Adipocyte (in vitro differentiated cells): Measurements from ENCODE around the gene CLBA1.
"Not testable (repeated sequence)": the region's sequence is repeated elsewhere in the genome, so short reads cannot be mapped to it uniquely, and the experiment has no call there.

Experiments used
- DNase-seq: peaks from one replicate; pipeline ENCODE4 v3.0.0-alpha.2; 2015; ENCODE audit warnings: low read depth
- H3K27me3 ChIP-seq: replicated peaks from 2 replicates; pipeline ENCODE4 v1.7.0; 2013; ENCODE audit warnings: mild to moderate bottlenecking, low read length, moderate library complexity; ENCODE audit not compliant: control insufficient read depth, insufficient read depth
- H3K36me3 ChIP-seq: 2 replicates; pipeline ENCODE4 v1.7.0; 2013; ENCODE audit warnings: low read length, mild to moderate bottlenecking, moderate library complexity; ENCODE audit not compliant: control insufficient read depth, insufficient read depth, severe bottlenecking
- H3K4me1 ChIP-seq: 2 replicates; pipeline ENCODE4 v1.7.0; 2013; ENCODE audit warnings: mild to moderate bottlenecking, low read length, moderate library complexity; ENCODE audit not compliant: control insufficient read depth, insufficient read depth
- H3K4me3 ChIP-seq: 2 replicates; pipeline ENCODE4 v1.7.0; 2013; ENCODE audit warnings: mild to moderate bottlenecking, low read length, moderate library complexity
- H3K9ac ChIP-seq: 2 replicates; pipeline ENCODE4 v1.7.0; 2013; ENCODE audit warnings: mild to moderate bottlenecking, low read length, moderate library complexity
- H3K9me3 ChIP-seq: 2 replicates; pipeline ENCODE4 v1.7.0; 2013; ENCODE audit warnings: mild to moderate bottlenecking, low read length, moderate library complexity; ENCODE audit not compliant: control insufficient read depth

CLBA1 gene

GRCh38 chr14:104942586-104942985, 43.0 kb upstream of the CLBA1 start:
- no peak for DNase-seq
- Histone ChIP-seq H3K4me1 (no peaks in the 10 kb centered on the region), H3K4me3 (no peak overlapping the region), H3K9ac (no peak overlapping the region), H3K27me3 (no peaks in the 10 kb centered on the region), H3K9me3 (no peaks in the 10 kb centered on the region), H3K36me3 (peaks cover 2% of the 10 kb centered on the region)

GRCh38 chr14:104943216-104944015, 42.2 kb upstream of the CLBA1 start:
- DNase-seq, H3K36me3 ChIP-seq, H3K9me3 ChIP-seq, H3K4me3 ChIP-seq, H3K4me1 ChIP-seq, H3K27me3 ChIP-seq, H3K9ac ChIP-seq: not testable (repeated sequence)

- not testable (repeated sequence) for H3K9ac ChIP-seq, H3K4me1 ChIP-seq, H3K4me3 ChIP-seq, H3K27me3 ChIP-seq, H3K9me3 ChIP-seq, DNase-seq, H3K36me3 ChIP-seq
These were observed 41.6 kb upstream of the CLBA1 start for GRCh38 chr14:104944016-104944308.

GRCh38 chr14:104944436-104945205, 41.0 kb upstream of the CLBA1 start:
- H3K9me3 ChIP-seq, H3K4me1 ChIP-seq, H3K36me3 ChIP-seq, H3K4me3 ChIP-seq, H3K27me3 ChIP-seq, DNase-seq, H3K9ac ChIP-seq: not testable (repeated sequence)

- not testable (repeated sequence) for DNase-seq, H3K4me3 ChIP-seq, H3K9me3 ChIP-seq, H3K9ac ChIP-seq, H3K36me3 ChIP-seq, H3K27me3 ChIP-seq, H3K4me1 ChIP-seq
These were observed 40.3 kb upstream of the CLBA1 start for GRCh38 chr14:104945266-104945665.

- not testable (repeated sequence) for H3K9ac ChIP-seq, H3K36me3 ChIP-seq, H3K27me3 ChIP-seq, H3K4me1 ChIP-seq, DNase-seq, H3K9me3 ChIP-seq, H3K4me3 ChIP-seq
These were observed 39.3 kb upstream of the CLBA1 start for GRCh38 chr14:104945986-104946965.

- H3K36me3 ChIP-seq, H3K4me3 ChIP-seq, H3K9me3 ChIP-seq, DNase-seq, H3K27me3 ChIP-seq, H3K4me1 ChIP-seq, H3K9ac ChIP-seq: not testable (repeated sequence)
These were observed 38.4 kb upstream of the CLBA1 start for GRCh38 chr14:104947201-104947600.

DNA sequence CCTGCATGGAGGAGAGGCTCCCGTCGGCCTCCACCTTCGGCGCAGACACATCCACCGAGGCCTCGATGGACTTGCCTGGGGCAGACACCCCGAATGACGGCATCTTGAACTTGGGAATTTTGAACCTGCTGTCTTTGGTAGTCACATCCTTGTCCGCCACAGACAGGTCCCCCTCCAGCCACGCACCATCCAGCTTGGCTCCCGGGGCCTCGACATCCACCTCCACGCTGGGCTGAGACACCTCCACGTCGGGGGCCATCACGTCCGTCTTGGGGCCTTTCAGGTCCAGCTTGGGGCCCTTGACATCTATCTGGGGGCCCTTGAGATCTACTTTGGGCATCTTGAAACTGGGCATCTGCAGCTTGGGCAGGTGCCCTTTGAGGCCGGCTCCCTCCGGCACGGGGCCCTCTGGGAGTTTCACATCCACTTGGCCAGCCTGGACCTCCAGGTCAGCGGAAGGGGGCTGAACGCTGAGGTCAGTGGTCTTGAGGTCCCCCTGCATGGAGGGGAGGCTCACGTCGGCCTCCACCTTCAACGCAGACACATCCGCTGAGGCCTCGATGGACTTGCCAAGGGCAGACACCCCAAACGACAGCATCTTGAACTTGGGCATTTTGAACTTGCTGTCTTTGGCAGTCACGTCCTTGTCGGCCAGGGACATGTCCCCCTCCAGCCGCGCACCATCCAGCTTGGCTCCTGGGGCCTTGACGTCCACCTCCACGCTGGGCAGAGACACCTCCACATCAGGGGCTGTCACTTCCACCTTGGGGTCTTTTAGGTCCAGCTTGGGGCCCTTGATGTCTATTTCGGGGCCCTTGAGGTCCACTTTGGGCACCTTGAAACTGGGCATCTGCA, 37.5 kb upstream of the CLBA1 start:
- not testable (repeated sequence) for H3K4me1 ChIP-seq

GRCh38 chr14:104948736-104949031, 36.9 kb upstream of the CLBA1 start:
- no peak for DNase-seq
- H3K36me3 ChIP-seq: peaks cover 6% of the 10 kb centered on the region
- no peaks in the 10 kb centered on the region for H3K4me1 ChIP-seq
- H3K9ac ChIP-seq: no peak overlapping the region
- no peaks in the 10 kb centered on the region for H3K27me3 ChIP-seq
- H3K9me3 ChIP-seq: no peaks in the 10 kb centered on the region
- H3K4me3 ChIP-seq: no peak overlapping the region

More for the DNA sequence above, 37.5 kb upstream of the CLBA1 start:
- not testable (repeated sequence) for H3K9me3 ChIP-seq, H3K27me3 ChIP-seq, H3K9ac ChIP-seq, H3K36me3 ChIP-seq, H3K4me3 ChIP-seq, DNase-seq

GRCh38 chr14:104949406-104949955, 36.1 kb upstream of the CLBA1 start:
- not testable (repeated sequence) for H3K4me1 ChIP-seq, H3K9ac ChIP-seq, H3K27me3 ChIP-seq, DNase-seq, H3K4me3 ChIP-seq, H3K9me3 ChIP-seq
- peaks cover 13% of the 10 kb centered on the region for H3K36me3 ChIP-seq
